ENCODE data around the gene FNBP1.

FNBP1 gene

GRCh38 chr9:129849901-129850300 is 193.1 kb downstream of the FNBP1 start:
- no peak for DNase-seq

- DNase-seq = no peak
Measured at GRCh38 chr9:129848712-129849441, 194.1 kb downstream of the FNBP1 start.

GRCh38 chr9:129845373-129845772 is 197.6 kb downstream of the FNBP1 start:
- no peak for DNase-seq

GRCh38 chr9:129841071-129841470 is 201.9 kb downstream of the FNBP1 start:
- DNase-seq = no peak

- DNase-seq = no peak
Measured at GRCh38 chr9:129840034-129840433, 203.0 kb downstream of the FNBP1 start.

GRCh38 chr9:129839324-129840023 is 203.5 kb downstream of the FNBP1 start:
- no peak for DNase-seq

- DNase-seq = peak; percentile 58
Measured at GRCh38 chr9:129838707-129839259, 204.2 kb downstream of the FNBP1 start.
